HepG2 (cell line): ENCODE results near the gene NUAK2. TPM values are rescaled to one million over a fixed set of nuclear protein-coding genes. Genes with fewer than 3 reads are reported as not detected.

ENCODE experiments used
- BATF2 ChIP-seq: sonication (generic); formaldehyde crosslinking; IDR thresholded peaks from 2 replicates; pipeline ENCODE4 v1.8.0; 2022; ENCODE audit warnings: mild to moderate bottlenecking, missing genetic modification reagents, moderate library complexity
- BCL6 ChIP-seq: IDR thresholded peaks from 2 replicates; pipeline ENCODE4 v1.6.1; 2016; ENCODE audit warnings: missing genetic modification reagents, missing compliant biosample characterization
- CREB3 ChIP-seq: sonication (generic); formaldehyde crosslinking; IDR thresholded peaks from 2 replicates; pipeline ENCODE4 v1.5.0; 2020; ENCODE audit warnings: missing genetic modification reagents
- DDIT3 ChIP-seq: sonication (generic); formaldehyde crosslinking; IDR thresholded peaks from 2 replicates; pipeline ENCODE4 v1.4.0; 2020; ENCODE audit warnings: mild to moderate bottlenecking, missing genetic modification reagents
- GMEB2 ChIP-seq: IDR thresholded peaks from 2 replicates; pipeline ENCODE4 v1.6.1; 2016; ENCODE audit warnings: missing biosample characterization, missing genetic modification reagents, low read depth
- HMGXB3 ChIP-seq: sonication (generic); formaldehyde crosslinking; IDR thresholded peaks from 2 replicates; pipeline ENCODE4 v1.4.0; 2020; ENCODE audit warnings: missing genetic modification reagents, borderline replicate concordance
- MAFF ChIP-seq: IDR thresholded peaks from 2 replicates; pipeline ENCODE4 v1.6.1; 2011; ENCODE audit warnings: low read depth, low read length, improper control_type of control experiment
- MEIS1 ChIP-seq: sonication (generic); formaldehyde crosslinking; IDR thresholded peaks from 2 replicates; pipeline ENCODE4 v1.9.0; 2021; ENCODE audit warnings: mild to moderate bottlenecking, missing genetic modification reagents, moderate library complexity, borderline replicate concordance
- NFE2L2 ChIP-seq: fragments of 150-350 bp; IDR thresholded peaks from 2 replicates; pipeline ENCODE4 v1.6.1; 2014; ENCODE audit warnings: low read length
- USF2 ChIP-seq, 2 experiments: sonication (generic) in 1 of 2; formaldehyde crosslinking in 1 of 2; IDR thresholded peaks; 2 replicates each; pipeline versions ENCODE4 v1.5.1 to v1.6.1; 2011 to 2020; ENCODE audit warnings: borderline replicate concordance in 1 of 2, low read depth in 1 of 2, low read length in 1 of 2, mild to moderate bottlenecking in 1 of 2, missing genetic modification reagents in 1 of 2, moderate library complexity in 1 of 2
- ZKSCAN8 ChIP-seq: IDR thresholded peaks from 2 replicates; pipeline ENCODE4 v1.6.1; 2016; ENCODE audit warnings: borderline replicate concordance, missing genetic modification reagents, missing compliant biosample characterization
- ZNF30 ChIP-seq: sonication (generic); formaldehyde crosslinking; IDR thresholded peaks from 2 replicates; pipeline ENCODE4 v1.5.0; 2020; ENCODE audit warnings: mild to moderate bottlenecking, missing genetic modification reagents
- ZNF569 ChIP-seq: sonication (generic); formaldehyde crosslinking; IDR thresholded peaks from 2 replicates; pipeline ENCODE4 v1.5.0; 2020; ENCODE audit warnings: mild to moderate bottlenecking, missing genetic modification reagents, moderate library complexity, borderline replicate concordance
- ZNF709 ChIP-seq: sonication (generic); formaldehyde crosslinking; IDR thresholded peaks from 2 replicates; pipeline ENCODE4 v1.5.0; 2020; ENCODE audit warnings: mild to moderate bottlenecking, missing genetic modification reagents
- ZNF713 ChIP-seq: sonication (generic); formaldehyde crosslinking; IDR thresholded peaks from 2 replicates; pipeline ENCODE4 v1.4.0; 2020; ENCODE audit warnings: mild to moderate bottlenecking, missing genetic modification reagents
- ZNF883 ChIP-seq: sonication (generic); formaldehyde crosslinking; IDR thresholded peaks from 2 replicates; pipeline ENCODE4 v1.5.1; 2020; ENCODE audit warnings: mild to moderate bottlenecking, missing genetic modification reagents; ENCODE audit errors: not compliant biosample characterization
- ZZZ3 ChIP-seq: sonication (generic); formaldehyde crosslinking; IDR thresholded peaks from 2 replicates; pipeline ENCODE4 v1.4.0; 2020; ENCODE audit warnings: missing genetic modification reagents, mild to moderate bottlenecking, borderline replicate concordance
- polyA plus RNA-seq, 8 experiments: library from polyadenylated mRNA; depleted of rRNA in 3 of 8; stranded (reverse) in 7 of 8; unstranded in 1 of 8; fragments of >200 nt; fragmentation: Illumina TruSeq in 4 of 8; extraction: Trizol in 4 of 8; gene quantifications; 2 replicates each; pipeline versions ENCODE4 v1.2.1 to v1.2.3, GENCODE V29; 2011 to 2016; ENCODE audit warnings: low read depth in 4 of 8, missing spikeins in 1 of 8, mixed read lengths in 1 of 8; ENCODE audit not compliant: insufficient read depth in 1 of 8
- total RNA-seq, 5 experiments: library from RNA; depleted of rRNA; stranded (reverse); fragments of >200 nt; fragmentation: Illumina TruSeq; extraction: Trizol; gene quantifications; 2 replicates each; pipeline ENCODE4 v1.2.3, GENCODE V29; 2016; ENCODE audit warnings: low read depth in 1 of 5

NUAK2 gene
- total and polyA plus RNA-seq, 2 of the 13 experiments (the other 11 are each of a cell fraction or from before 2014, with no cell fraction given), result 0.75 to 1.1 TPM

GRCh38 chr1:205284420-205285144 is 37.0 kb downstream of the NUAK2 start (continued):
- no peak; the same call in 1 of the 2 replicates for TF ChIP-seq ZZZ3 (CRISPR knock-in tag)
- no peak for TF ChIP-seq USF2 (IDR thresholded peaks at IDR 0.05; ENCODE audit: low read depth, low read length)
- no peak for TF ChIP-seq USF2 (CRISPR knock-in tag; IDR thresholded peaks at IDR 0.05; ENCODE audit: borderline replicate concordance)
- TF ChIP-seq BATF2 (CRISPR knock-in tag), result no peak
- no peak for TF ChIP-seq ZNF713 (CRISPR knock-in tag)
- TF ChIP-seq ZKSCAN8 (CRISPR knock-in tag), result no peak
- TF ChIP-seq DDIT3 (CRISPR knock-in tag), result no peak
- no peak for TF ChIP-seq ZNF569
- no peak for TF ChIP-seq ZNF883 (CRISPR knock-in tag)
- TF ChIP-seq NFE2L2, result no peak
- no peak for TF ChIP-seq CREB3 (CRISPR knock-in tag)
- TF ChIP-seq BCL6, result no peak; the same call in 1 of the 2 replicates
- TF ChIP-seq MEIS1 (CRISPR knock-in tag), result peak; percentile 98
- TF ChIP-seq HMGXB3 (CRISPR knock-in tag), result no peak
- TF ChIP-seq MAFF, result no peak
- TF ChIP-seq GMEB2 (CRISPR knock-in tag), result no peak
- no peak for TF ChIP-seq ZNF709 (CRISPR knock-in tag)
- no peak for TF ChIP-seq ZNF30 (CRISPR knock-in tag)
